ENCODE results near the gene CALM3. TPM values are rescaled to one million over a fixed set of nuclear protein-coding genes. Genes with fewer than 3 reads are reported as not detected.

Gene CALM3
- total RNA-seq, 1 experiment from 2014 or later, result 182 TPM

DNA sequence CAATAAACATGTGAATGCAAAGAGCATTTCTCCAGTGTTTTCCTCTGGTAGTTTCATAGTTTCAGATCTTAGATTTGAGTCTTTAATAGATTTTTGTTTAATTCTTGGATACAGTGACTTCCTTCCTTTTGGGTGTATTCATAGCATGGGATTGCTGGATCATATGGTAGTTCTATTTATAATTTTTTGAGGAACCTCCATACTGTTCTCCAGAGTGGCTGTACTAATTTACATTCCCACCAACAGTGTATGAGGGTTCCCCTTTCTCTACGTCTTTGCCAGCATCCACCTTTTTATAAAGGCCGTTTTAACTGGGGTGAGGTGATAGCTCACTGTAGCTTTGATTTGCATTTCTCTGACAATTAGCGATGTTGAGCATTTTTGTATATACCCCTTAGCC is 9.3 kb upstream of the CALM3 start:
- H3K9me3 Mint-ChIP-seq (ENCODE audit: low read depth, unreplicated experiment), result no peaks in the 10 kb centered on the region
- no peak for DNase-seq
- CTCF ChIA-PET, result no interaction called here
- H3K4me1 Mint-ChIP-seq (ENCODE audit: low read depth, unreplicated experiment), result no peaks in the 10 kb centered on the region
- TF ChIP-seq, protein P1, sequence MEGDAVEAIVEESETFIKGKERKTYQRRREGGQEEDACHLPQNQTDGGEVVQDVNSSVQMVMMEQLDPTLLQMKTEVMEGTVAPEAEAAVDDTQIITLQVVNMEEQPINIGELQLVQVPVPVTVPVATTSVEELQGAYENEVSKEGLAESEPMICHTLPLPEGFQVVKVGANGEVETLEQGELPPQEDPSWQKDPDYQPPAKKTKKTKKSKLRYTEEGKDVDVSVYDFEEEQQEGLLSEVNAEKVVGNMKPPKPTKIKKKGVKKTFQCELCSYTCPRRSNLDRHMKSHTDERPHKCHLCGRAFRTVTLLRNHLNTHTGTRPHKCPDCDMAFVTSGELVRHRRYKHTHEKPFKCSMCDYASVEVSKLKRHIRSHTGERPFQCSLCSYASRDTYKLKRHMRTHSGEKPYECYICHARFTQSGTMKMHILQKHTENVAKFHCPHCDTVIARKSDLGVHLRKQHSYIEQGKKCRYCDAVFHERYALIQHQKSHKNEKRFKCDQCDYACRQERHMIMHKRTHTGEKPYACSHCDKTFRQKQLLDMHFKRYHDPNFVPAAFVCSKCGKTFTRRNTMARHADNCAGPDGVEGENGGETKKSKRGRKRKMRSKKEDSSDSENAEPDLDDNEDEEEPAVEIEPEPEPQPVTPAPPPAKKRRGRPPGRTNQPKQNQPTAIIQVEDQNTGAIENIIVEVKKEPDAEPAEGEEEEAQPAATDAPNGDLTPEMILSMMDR (IDR thresholded peaks at IDR 0.05; ENCODE audit: unreplicated experiment), result no peak
- BruUV-seq (replicated peaks), result no TSS peak
- H3K4me3 Mint-ChIP-seq (ENCODE audit: low read depth, unreplicated experiment), result no peak overlapping the region
- H3K36me3 Mint-ChIP-seq (ENCODE audit: insufficient read depth, unreplicated experiment), result no peaks in the 10 kb centered on the region
- H3K27ac Mint-ChIP-seq (ENCODE audit: unreplicated experiment), result no peak overlapping the region
- H3K27me3 Mint-ChIP-seq (ENCODE audit: unreplicated experiment), result no peaks in the 10 kb centered on the region
- intact Hi-C loops (cut with micrococcal nuclease; ENCODE audit: unreplicated experiment), result no loop called here

DNA sequence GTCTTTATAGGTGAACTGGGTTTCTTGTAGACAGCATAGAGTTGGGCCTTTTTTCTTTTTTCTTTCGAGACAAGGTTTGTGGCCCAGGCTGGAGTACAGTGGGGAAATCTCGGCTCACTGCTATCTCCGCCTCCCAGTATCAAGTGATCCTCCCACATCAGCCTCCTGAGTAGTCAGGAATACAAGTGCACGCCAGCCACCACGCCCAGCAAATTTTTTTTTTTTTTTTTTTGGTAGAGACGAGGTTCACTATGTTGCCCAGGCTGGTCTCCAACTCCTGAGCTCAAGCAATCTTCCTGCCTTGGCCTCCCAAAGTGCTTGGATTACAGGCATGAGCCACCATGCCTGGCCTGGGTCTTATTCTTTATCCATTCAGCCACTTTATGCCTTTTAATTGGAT is 5.1 kb upstream of the CALM3 start:
- Mint-ChIP-seq H3K9me3 (ENCODE audit: low read depth, unreplicated experiment) (no peaks in the 10 kb centered on the region), H3K4me1 (ENCODE audit: low read depth, unreplicated experiment) (peaks cover 5% of the 10 kb centered on the region), H3K36me3 (ENCODE audit: insufficient read depth, unreplicated experiment) (peaks cover 15% of the 10 kb centered on the region), H3K4me3 (ENCODE audit: low read depth, unreplicated experiment) (no peak overlapping the region), H3K27me3 (ENCODE audit: unreplicated experiment) (no peaks in the 10 kb centered on the region), H3K27ac (ENCODE audit: unreplicated experiment) (no peak overlapping the region)
- no TSS peak for BruUV-seq (replicated peaks)
- intact Hi-C loops (cut with micrococcal nuclease; ENCODE audit: unreplicated experiment), result no loop called here
- no peak for DNase-seq
- CTCF ChIA-PET, result interaction anchor here (0.7 to 1.5 kb wide), 2 partner anchors 11 to 59 kb away, joined by 3 to 5 read pairs; no protein-coding TSS in a partner anchor
- TF ChIP-seq, protein P1 (IDR thresholded peaks at IDR 0.05; ENCODE audit: unreplicated experiment), result no peak

DNA sequence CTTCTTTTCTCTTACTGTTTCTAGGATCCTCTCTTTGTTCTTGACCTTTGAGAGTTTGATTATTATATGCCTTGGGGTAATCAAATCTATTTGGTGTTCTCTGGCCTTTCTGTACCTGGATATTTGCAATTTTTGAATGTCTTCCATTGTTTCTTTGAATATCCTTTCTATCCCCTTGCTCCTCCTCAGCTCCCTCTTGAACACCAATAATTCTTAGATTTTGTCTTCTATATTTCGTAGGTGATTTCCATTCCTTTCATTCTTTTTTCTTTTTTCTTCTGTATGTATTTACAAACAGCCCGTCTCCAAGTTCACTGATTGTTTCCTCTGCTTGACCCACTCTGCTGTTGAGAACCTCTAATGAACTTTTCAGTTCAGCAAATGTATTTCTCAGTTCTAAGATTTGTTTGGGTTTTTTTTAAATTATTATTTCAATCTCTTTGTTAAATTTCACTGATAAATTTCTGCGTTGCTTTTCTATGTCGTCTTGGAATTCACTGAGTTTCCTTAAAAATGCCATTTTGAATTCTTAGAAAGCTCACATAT is 2.7 kb upstream of the CALM3 start:
- DNase-seq, result no peak
- CTCF ChIA-PET, result interaction anchor here (0.6 to 1.2 kb wide), 2 partner anchors 10 to 978 kb away, joined by 3 to 4 read pairs; no protein-coding TSS in a partner anchor
- peaks cover 40% of the 10 kb centered on the region for H3K36me3 Mint-ChIP-seq (ENCODE audit: insufficient read depth, unreplicated experiment)
- intact Hi-C loops (cut with micrococcal nuclease; ENCODE audit: unreplicated experiment), result no loop called here
- H3K27me3 Mint-ChIP-seq (ENCODE audit: unreplicated experiment), result no peaks in the 10 kb centered on the region
- no peak overlapping the region for H3K4me3 Mint-ChIP-seq (ENCODE audit: low read depth, unreplicated experiment)
- no peaks in the 10 kb centered on the region for H3K9me3 Mint-ChIP-seq (ENCODE audit: low read depth, unreplicated experiment)
- TF ChIP-seq, protein P1 (IDR thresholded peaks at IDR 0.05; ENCODE audit: unreplicated experiment), result no peak
- peaks cover 21% of the 10 kb centered on the region for H3K4me1 Mint-ChIP-seq (ENCODE audit: low read depth, unreplicated experiment)
- no TSS peak for BruUV-seq (replicated peaks)
- no peak overlapping the region for H3K27ac Mint-ChIP-seq (ENCODE audit: unreplicated experiment)

DNA sequence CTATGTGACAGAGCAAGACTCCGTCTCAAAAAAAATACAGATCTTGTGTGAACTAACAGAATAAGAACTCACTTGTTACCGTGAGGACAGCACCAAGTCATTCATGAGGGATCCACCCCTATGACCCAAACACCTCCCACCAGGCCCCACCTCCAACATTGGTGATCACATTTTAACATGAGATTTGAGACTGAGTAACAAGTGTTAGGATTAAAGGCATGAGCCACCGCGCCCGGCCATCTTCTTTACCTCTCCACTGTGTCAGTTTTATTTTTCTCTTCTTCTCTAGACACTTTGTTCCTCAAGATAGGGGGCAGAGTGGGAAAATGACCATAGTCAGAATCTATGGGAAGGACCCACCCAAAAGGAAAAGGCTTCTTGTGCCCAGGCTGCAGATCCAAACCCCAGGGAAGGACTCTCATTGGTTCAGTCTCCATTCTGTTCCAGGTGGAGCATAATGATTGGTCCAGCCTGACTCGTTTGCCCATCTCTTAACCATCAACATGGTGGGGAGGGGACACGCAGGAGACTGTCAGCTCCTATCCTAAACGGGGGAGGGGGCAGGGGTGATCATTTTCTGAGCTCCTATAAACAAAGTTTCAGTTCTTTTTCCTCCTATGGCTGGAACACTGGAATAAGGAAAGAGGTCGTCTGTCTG is 1.3 kb upstream of the CALM3 start:
- Mint-ChIP-seq H3K27ac (ENCODE audit: unreplicated experiment) (peak overlapping the region; percentile 100), H3K4me1 (ENCODE audit: low read depth, unreplicated experiment) (peaks cover 23% of the 10 kb centered on the region), H3K4me3 (ENCODE audit: low read depth, unreplicated experiment) (peak overlapping the region; percentile 98), H3K9me3 (ENCODE audit: low read depth, unreplicated experiment) (no peaks in the 10 kb centered on the region), H3K36me3 (ENCODE audit: insufficient read depth, unreplicated experiment) (peaks cover 40% of the 10 kb centered on the region), H3K27me3 (ENCODE audit: unreplicated experiment) (no peaks in the 10 kb centered on the region)
- CTCF ChIA-PET, result interaction anchor here (0.6 to 3.2 kb wide), 6 partner anchors 14 to 61 kb away, joined by 3 to 21 read pairs (median 5); partner anchors contain the start of gene DACT3
- DNase-seq, result no peak
- no TSS peak for BruUV-seq (replicated peaks)
- intact Hi-C loops (cut with micrococcal nuclease; ENCODE audit: unreplicated experiment), result no loop called here
- TF ChIP-seq, protein P1 (IDR thresholded peaks at IDR 0.05; ENCODE audit: unreplicated experiment), result no peak
